H1 (cell line): ENCODE results near the gene LTBR. TPM values are rescaled to one million over a fixed set of nuclear protein-coding genes. Genes with fewer than 3 reads are reported as not detected.

Experiments used
- ASH2L ChIP-seq: fragments of 200-600, 300-600 bp; sonication (generic); IDR thresholded peaks from one replicate; pipeline ENCODE4 v1.7.1; 2017; ENCODE audit warnings: low read length
- BCL11A ChIP-seq, 2 experiments: IDR thresholded peaks; one replicate each; pipeline ENCODE4 v1.6.1; 2011; ENCODE audit warnings: low read depth in 2 of 2, low read length in 2 of 2, mild to moderate bottlenecking in 2 of 2
- CBX8 ChIP-seq: fragments of 300-800, 300-1000 bp; sonication (generic); IDR thresholded peaks from 2 replicates; pipeline ENCODE4 v1.7.1; 2016; ENCODE audit warnings: low read depth, low read length, borderline replicate concordance
- CEBPB ChIP-seq: IDR thresholded peaks from 2 replicates; pipeline ENCODE4 v1.6.1; 2012; ENCODE audit warnings: low read depth, low read length
- CREB1 ChIP-seq: IDR thresholded peaks from 2 replicates; pipeline ENCODE4 v1.6.1; 2012; ENCODE audit warnings: inconsistent platforms
- FOSL1 ChIP-seq: IDR thresholded peaks from 2 replicates; pipeline ENCODE4 v1.6.1; 2011; ENCODE audit warnings: mild to moderate bottlenecking, low read depth, low read length, moderate library complexity; ENCODE audit not compliant: insufficient read depth
- KDM1A ChIP-seq: fragments of 200-600, 300-600 bp; sonication (generic); IDR thresholded peaks from 2 replicates; pipeline ENCODE4 v1.7.1; 2016; ENCODE audit warnings: mild to moderate bottlenecking, low read length, borderline replicate concordance
- NANOG ChIP-seq: IDR thresholded peaks from 2 replicates; pipeline ENCODE4 v1.6.1; 2011; ENCODE audit warnings: low read length, low read depth, mild to moderate bottlenecking, inconsistent platforms; ENCODE audit not compliant: insufficient read depth, poor library complexity, severe bottlenecking
- NRF1 ChIP-seq: IDR thresholded peaks from 2 replicates; pipeline ENCODE4 v1.6.1; 2011; ENCODE audit warnings: mild to moderate bottlenecking, low read depth, low read length, improper control_type of control experiment
- RAD21 ChIP-seq, 2 experiments: IDR thresholded peaks in 1 of 2; conservative IDR thresholded peaks in 1 of 2; 2 replicates each; pipeline ENCODE4 v1.6.1; 2011; ENCODE audit warnings: low read depth in 2 of 2, low read length in 2 of 2, improper control_type of control experiment in 1 of 2, inconsistent platforms in 1 of 2, mild to moderate bottlenecking in 1 of 2, moderate library complexity in 1 of 2
- RFX5 ChIP-seq: IDR thresholded peaks from 2 replicates; pipeline ENCODE4 v1.6.1; 2011; ENCODE audit warnings: low read depth, low read length, improper control_type of control experiment, borderline replicate concordance
- SP4 ChIP-seq: IDR thresholded peaks from 2 replicates; pipeline ENCODE4 v1.6.1; 2012; ENCODE audit warnings: low read length, inconsistent platforms
- TAF1 ChIP-seq: IDR thresholded peaks from 2 replicates; pipeline ENCODE4 v1.6.1; 2011; ENCODE audit warnings: mild to moderate bottlenecking, low read depth, low read length
- TCF12 ChIP-seq: IDR thresholded peaks from 2 replicates; pipeline ENCODE4 v1.6.1; 2011; ENCODE audit warnings: low read depth, mild to moderate bottlenecking, low read length
- YY1 ChIP-seq: IDR thresholded peaks from 2 replicates; pipeline ENCODE4 v1.6.1; 2011; ENCODE audit warnings: low read depth, mild to moderate bottlenecking, low read length
- polyA plus RNA-seq, 7 experiments: library from polyadenylated mRNA; depleted of rRNA in 3 of 7; stranded (reverse) in 5 of 7; unstranded in 2 of 7; fragments of >200 nt in 5 of 7; fragments of 200-250 nt in 2 of 7; gene quantifications; 1 replicate in 5 of 7; 2 replicates in 1 of 7; 4 replicates in 1 of 7; pipeline versions ENCODE4 v1.2.1 to v1.2.3, GENCODE V29; 2011 to 2013; ENCODE audit warnings: missing spikeins in 2 of 7, mixed read lengths in 2 of 7
- total RNA-seq: library from RNA; stranded (reverse); fragmentation: NEBNext Ultra II Directional; extraction: Animal tissue kit (Norgen Biotek cat#: 25700); gene quantifications from 2 replicates; pipeline ENCODE4 v1.2.1, GENCODE V29; 2021
- TF ChIP-seq, protein P1 (sequence below): IDR thresholded peaks from 2 replicates; pipeline ENCODE4 v1.6.1; 2012; ENCODE audit warnings: inconsistent platforms
- TF ChIP-seq, protein P2 (sequence below): IDR thresholded peaks from 2 replicates; pipeline ENCODE4 v1.6.1; 2011; ENCODE audit warnings: low read depth, mild to moderate bottlenecking, low read length; ENCODE audit not compliant: insufficient read depth
- TF ChIP-seq, protein P3 (sequence below): IDR thresholded peaks from 2 replicates; pipeline ENCODE4 v1.6.1; 2012; ENCODE audit warnings: inconsistent platforms
- TF ChIP-seq, protein P4 (sequence below): IDR thresholded peaks from 2 replicates; pipeline ENCODE4 v1.6.1; 2011; ENCODE audit warnings: low read length, improper control_type of control experiment

LTBR gene
- total and polyA plus RNA-seq, 2 of the 8 experiments (the other 6 are each of a cell fraction or from before 2014, with no cell fraction given), result 5.1 to 6.3 TPM

DNA sequence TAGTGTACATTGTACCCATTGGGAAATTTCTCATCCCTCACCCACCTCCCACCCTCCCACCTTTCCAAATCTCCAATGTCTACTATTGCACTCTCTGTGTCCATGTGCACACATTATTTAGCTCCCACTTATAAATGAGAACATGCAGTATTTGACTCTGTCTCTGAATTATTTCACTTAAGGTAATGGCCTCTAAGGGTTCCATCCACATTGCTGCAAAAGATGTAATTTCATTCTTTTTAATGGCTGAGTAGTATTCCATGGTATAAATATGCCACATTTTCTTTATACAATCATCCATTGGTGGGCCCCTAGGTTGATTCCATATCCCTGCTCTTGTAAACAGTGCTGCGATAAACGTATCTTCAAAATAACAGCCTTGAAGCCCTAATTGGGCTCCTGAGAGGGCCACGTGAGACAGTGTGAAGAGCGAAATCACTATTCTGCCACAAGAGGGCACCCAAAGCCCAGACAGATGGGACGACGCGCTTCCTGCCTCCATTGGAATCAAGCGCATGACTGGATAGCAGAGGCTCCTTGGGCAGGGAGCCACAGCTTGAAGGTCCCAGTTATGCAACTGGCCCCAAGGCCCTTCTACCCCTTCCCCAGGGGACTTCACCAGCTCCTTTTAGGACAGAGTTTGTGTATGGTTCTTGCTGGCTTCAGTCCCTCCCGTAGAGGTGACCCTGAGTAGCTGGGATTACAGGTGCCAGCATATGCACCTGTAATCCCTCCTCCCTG lies 39.5 kb downstream of the LTBR start (continued):
- TF ChIP-seq CEBPB, result peak; percentile 56
- no peak for TF ChIP-seq ASH2L
- no peak for TF ChIP-seq BCL11A (IDR thresholded peaks at IDR 0.05; ENCODE audit: low read depth in 2 of 2, low read length in 2 of 2)
- no peak for TF ChIP-seq KDM1A
- TF ChIP-seq, protein P1, sequence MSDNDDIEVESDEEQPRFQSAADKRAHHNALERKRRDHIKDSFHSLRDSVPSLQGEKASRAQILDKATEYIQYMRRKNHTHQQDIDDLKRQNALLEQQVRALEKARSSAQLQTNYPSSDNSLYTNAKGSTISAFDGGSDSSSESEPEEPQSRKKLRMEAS, result peak; percentile 95
- peak; percentile 97 to 99 for TF ChIP-seq RAD21 (IDR thresholded peaks at IDR 0.05 in 1 of 2, conservative IDR thresholded peaks at IDR 0.05 in 1 of 2; ENCODE audit: low read depth in 2 of 2, low read length in 2 of 2)
- TF ChIP-seq, protein P2, sequence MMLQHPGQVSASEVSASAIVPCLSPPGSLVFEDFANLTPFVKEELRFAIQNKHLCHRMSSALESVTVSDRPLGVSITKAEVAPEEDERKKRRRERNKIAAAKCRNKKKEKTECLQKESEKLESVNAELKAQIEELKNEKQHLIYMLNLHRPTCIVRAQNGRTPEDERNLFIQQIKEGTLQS, result 0 out of 2 replicates have a peak, but pooled peaks have one; percentile 50
- TF ChIP-seq, protein P3, sequence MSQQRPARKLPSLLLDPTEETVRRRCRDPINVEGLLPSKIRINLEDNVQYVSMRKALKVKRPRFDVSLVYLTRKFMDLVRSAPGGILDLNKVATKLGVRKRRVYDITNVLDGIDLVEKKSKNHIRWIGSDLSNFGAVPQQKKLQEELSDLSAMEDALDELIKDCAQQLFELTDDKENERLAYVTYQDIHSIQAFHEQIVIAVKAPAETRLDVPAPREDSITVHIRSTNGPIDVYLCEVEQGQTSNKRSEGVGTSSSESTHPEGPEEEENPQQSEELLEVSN, result peak; percentile 91
- TF ChIP-seq FOSL1, result no peak
- TF ChIP-seq CREB1, result 0 out of 2 replicates have a peak, but pooled peaks have one; percentile 30
- no peak for TF ChIP-seq CBX8
- TF ChIP-seq TAF1, result 0 out of 2 replicates have a peak, but pooled peaks have one; percentile 11
- no peak for TF ChIP-seq RFX5
- no peak for TF ChIP-seq TCF12
- TF ChIP-seq NANOG, result peak; percentile 7
- TF ChIP-seq SP4, result no peak
- TF ChIP-seq YY1, result peak; percentile 82
- TF ChIP-seq, protein P4, sequence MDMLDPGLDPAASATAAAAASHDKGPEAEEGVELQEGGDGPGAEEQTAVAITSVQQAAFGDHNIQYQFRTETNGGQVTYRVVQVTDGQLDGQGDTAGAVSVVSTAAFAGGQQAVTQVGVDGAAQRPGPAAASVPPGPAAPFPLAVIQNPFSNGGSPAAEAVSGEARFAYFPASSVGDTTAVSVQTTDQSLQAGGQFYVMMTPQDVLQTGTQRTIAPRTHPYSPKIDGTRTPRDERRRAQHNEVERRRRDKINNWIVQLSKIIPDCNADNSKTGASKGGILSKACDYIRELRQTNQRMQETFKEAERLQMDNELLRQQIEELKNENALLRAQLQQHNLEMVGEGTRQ, result peak; percentile 20; the same call in 1 of the 2 replicates
- no peak for TF ChIP-seq NRF1
